Hematopoietic multipotent progenitor cell treated with erythropoietin and hydrocortisone succinate and interleukin-3 and kit ligand, for 8 days (in vitro differentiated cells): Measurements from ENCODE around the gene TCP11L2.

Experiments
- DNase-seq: peaks from one replicate; pipeline ENCODE4 v3.0.0-alpha.2; 2015

The TCP11L2 gene

GRCh38 chr12:106302401-106303201 lies at the start of gene TCP11L2:
Gene TCP11L2 (plus strand): TSS chr12:106302733. CDS start chr12:106311076, 8,343 bp downstream.
- DNase-seq = peak; percentile 77

- no peak for DNase-seq
These were observed 47.8 kb upstream of the TCP11L2 start for GRCh38 chr12:106254724-106255123.

- DNase-seq = no peak
These were observed 47.0 kb upstream of the TCP11L2 start for GRCh38 chr12:106255493-106255892.

GRCh38 chr12:106255952-106256351 lies 46.6 kb upstream of the TCP11L2 start:
- no peak for DNase-seq

GRCh38 chr12:106256524-106256923 lies 46.0 kb upstream of the TCP11L2 start:
- DNase-seq = no peak

GRCh38 chr12:106258226-106258625 lies 44.3 kb upstream of the TCP11L2 start:
- no peak for DNase-seq

GRCh38 chr12:106258935-106259334 lies 43.6 kb upstream of the TCP11L2 start:
- DNase-seq = no peak

- no peak for DNase-seq
These were observed 37.4 kb upstream of the TCP11L2 start for GRCh38 chr12:106265116-106265515.

GRCh38 chr12:106267535-106267934 lies 35.0 kb upstream of the TCP11L2 start:
- DNase-seq = peak; percentile 66

GRCh38 chr12:106269150-106269771 lies 33.3 kb upstream of the TCP11L2 start:
- DNase-seq = peak; percentile 89

GRCh38 chr12:106271575-106272505 lies 30.7 kb upstream of the TCP11L2 start:
- no peak for DNase-seq

GRCh38 chr12:106273491-106273890 lies 29.0 kb upstream of the TCP11L2 start:
- no peak for DNase-seq

- DNase-seq = no peak
These were observed 28.5 kb upstream of the TCP11L2 start for GRCh38 chr12:106274012-106274411.

- no peak for DNase-seq
These were observed 27.9 kb upstream of the TCP11L2 start for GRCh38 chr12:106274575-106275121.

GRCh38 chr12:106275458-106275857 lies 27.1 kb upstream of the TCP11L2 start:
- no peak for DNase-seq

GRCh38 chr12:106276032-106276740 lies 26.3 kb upstream of the TCP11L2 start:
- no peak for DNase-seq

GRCh38 chr12:106280106-106280505 lies 22.4 kb upstream of the TCP11L2 start:
- DNase-seq = no peak

GRCh38 chr12:106281056-106281782 lies 21.3 kb upstream of the TCP11L2 start:
- DNase-seq = no peak

- DNase-seq = no peak
These were observed 20.7 kb upstream of the TCP11L2 start for GRCh38 chr12:106281804-106282203.

GRCh38 chr12:106282457-106283097 lies 20.0 kb upstream of the TCP11L2 start:
- DNase-seq = peak; percentile 74
